CD4-positive, CD25-positive, alpha-beta regulatory T cell (primary cell): ENCODE results near the gene ZNF440. TPM values are rescaled to one million over a fixed set of nuclear protein-coding genes. Genes with fewer than 3 reads are reported as not detected.
"Not testable (repeated sequence)": the region's sequence is repeated elsewhere in the genome, so short reads cannot be mapped to it uniquely, and the experiment has no call there.

Experiments
- ATAC-seq, 2 donors: fragments of 150-1000 bp; cut with Tn5 transposase; one replicate each; pipeline ENCODE4 v1.10.0; 2021; ENCODE audit warnings: low read depth in 2 of 2, moderate number of reproducible peaks in 2 of 2, moderate library complexity in 1 of 2
- DNase-seq, 3 donors: peaks; one replicate each; pipeline versions ENCODE4 v3.0.0 to v3.0.0-alpha.2; 2012 to 2022; ENCODE audit warnings: mixed read lengths in 1 of 3
- H3K27ac ChIP-seq: one replicate; pipeline ENCODE4 v1.7.0; 2013; ENCODE audit warnings: mild to moderate bottlenecking, low read length; ENCODE audit not compliant: insufficient read depth, poor library complexity, severe bottlenecking
- H3K27me3 ChIP-seq: one replicate; pipeline ENCODE4 v1.7.0; 2013; ENCODE audit warnings: low read length; ENCODE audit not compliant: control insufficient read depth, insufficient read depth
- H3K36me3 ChIP-seq: one replicate; pipeline ENCODE4 v1.7.0; 2013; ENCODE audit warnings: mild to moderate bottlenecking, low read length, moderate library complexity; ENCODE audit not compliant: control insufficient read depth, insufficient read depth
- H3K4me1 ChIP-seq: 2 replicates; pipeline ENCODE4 v1.7.0; 2013; ENCODE audit warnings: mild to moderate bottlenecking, low read length; ENCODE audit not compliant: insufficient read depth, control insufficient read depth, poor library complexity, severe bottlenecking
- H3K4me3 ChIP-seq: one replicate; pipeline ENCODE4 v1.7.0; 2013; ENCODE audit warnings: low read depth, mild to moderate bottlenecking, low read length, moderate library complexity
- H3K9me3 ChIP-seq, 2 experiments: 1 replicate in 1 of 2; 2 replicates in 1 of 2; pipeline ENCODE4 v1.7.0; 2013; ENCODE audit warnings: low read length in 2 of 2, mild to moderate bottlenecking in 1 of 2, moderate library complexity in 1 of 2; ENCODE audit not compliant: control insufficient read depth in 2 of 2
- H3K27ac Mint-ChIP-seq, 3 donors: one replicate each; pipeline ENCODE4 v1.8.0; 2020 to 2022; ENCODE audit warnings: mild to moderate bottlenecking in 3 of 3, mixed read lengths in 3 of 3, moderate library complexity in 2 of 3
- H3K27me3 Mint-ChIP-seq: one replicate; pipeline ENCODE4 v1.8.0; 2022; ENCODE audit warnings: mild to moderate bottlenecking, mixed read lengths
- H3K36me3 Mint-ChIP-seq: one replicate; pipeline ENCODE4 v1.8.0; 2020; ENCODE audit warnings: mixed read lengths
- H3K4me1 Mint-ChIP-seq, 4 donors: one replicate each; pipeline ENCODE4 v1.8.0; 2020 to 2022; ENCODE audit warnings: mixed read lengths in 4 of 4, mild to moderate bottlenecking in 1 of 4
- H3K4me3 Mint-ChIP-seq, 4 donors: one replicate each; pipeline ENCODE4 v1.8.0; 2020 to 2022; ENCODE audit warnings: mild to moderate bottlenecking in 4 of 4, mixed read lengths in 4 of 4, moderate library complexity in 3 of 4
- H3K9me3 Mint-ChIP-seq, 7 donors: one replicate each; pipeline ENCODE4 v1.8.0; 2020 to 2022; ENCODE audit warnings: mixed read lengths in 7 of 7, mild to moderate bottlenecking in 3 of 7, moderate library complexity in 2 of 7
- polyA plus RNA-seq, 4 donors: library from polyadenylated mRNA; unstranded; fragments of 300-500 nt; fragmentation: Illumina TruSeq; gene quantifications; one replicate each; pipeline ENCODE4 v1.2.3, GENCODE V29; 2021
- total RNA-seq: library from RNA; stranded (reverse); gene quantifications from one replicate; pipeline ENCODE4 v1.2.3, GENCODE V29; 2022

Gene ZNF440
- total and polyA plus RNA-seq, 5 donors from 2014 or later = 0.68 to 13.1 (median 3.1) TPM

- H3K9me3 ChIP-seq = peaks cover 46 to 99% of the 10 kb centered on the region in 2 experiments
- H3K36me3 ChIP-seq = peaks cover 16% of the 10 kb centered on the region
- H3K27ac ChIP-seq = no peak overlapping the region
- H3K27ac Mint-ChIP-seq = no peak overlapping the region
- H3K27me3 Mint-ChIP-seq = no peaks in the 10 kb centered on the region
- no peaks in the 10 kb centered on the region for H3K27me3 ChIP-seq
- H3K4me1 ChIP-seq = no peaks in the 10 kb centered on the region
- H3K36me3 Mint-ChIP-seq = peaks cover 40% of the 10 kb centered on the region
- no peaks in the 10 kb centered on the region for H3K4me1 Mint-ChIP-seq
- H3K9me3 Mint-ChIP-seq = peaks cover 0 to 82% (median 25%) of the 10 kb centered on the region in 7 donors
- H3K4me3 Mint-ChIP-seq = no peak overlapping the region
- DNase-seq (no peak), ATAC-seq (no peak)
- no peak overlapping the region for H3K4me3 ChIP-seq
These were observed 54.1 kb downstream of the ZNF440 start for GRCh38 chr19:11868188-11868587.

DNA sequence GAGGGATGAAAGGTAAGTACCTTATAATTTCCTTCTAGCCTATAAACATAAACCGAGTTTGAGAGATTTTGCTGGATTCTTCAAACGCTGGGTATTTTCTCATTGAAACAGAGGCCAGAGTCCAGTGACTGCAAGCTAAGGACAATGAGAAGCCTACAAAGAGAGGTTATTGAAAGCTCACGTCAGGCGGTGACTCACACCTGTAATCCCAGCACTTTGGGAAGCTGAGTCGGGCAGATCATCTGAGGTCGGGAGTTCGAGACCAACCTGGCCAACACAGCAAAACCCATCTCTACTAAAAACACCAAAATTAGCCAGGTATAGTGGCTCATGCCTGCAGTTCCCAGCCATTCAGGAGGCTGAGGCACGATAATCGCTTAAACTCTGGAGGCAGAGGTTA lies 58.6 kb downstream of the ZNF440 start:
- Histone ChIP-seq H3K4me1 (no peaks in the 10 kb centered on the region), H3K27me3 (no peaks in the 10 kb centered on the region), H3K4me3 (no peak overlapping the region), H3K9me3 (peaks cover 17 to 57% of the 10 kb centered on the region in 2 experiments), H3K36me3 (peaks cover 2% of the 10 kb centered on the region), H3K27ac (no peak overlapping the region)
- H3K9me3 Mint-ChIP-seq = peaks cover 0 to 42% (median 15%) of the 10 kb centered on the region in 7 donors
- DNase-seq (no peak), ATAC-seq (no peak)
- no peak overlapping the region for H3K4me3 Mint-ChIP-seq
- no peak overlapping the region for H3K27ac Mint-ChIP-seq
- no peaks in the 10 kb centered on the region for H3K27me3 Mint-ChIP-seq
- no peaks in the 10 kb centered on the region for H3K4me1 Mint-ChIP-seq
- H3K36me3 Mint-ChIP-seq = peaks cover 12% of the 10 kb centered on the region

GRCh38 chr19:11873762-11874161 lies 59.7 kb downstream of the ZNF440 start:
- no peaks in the 10 kb centered on the region for H3K36me3 ChIP-seq
- H3K36me3 Mint-ChIP-seq = peaks cover 4% of the 10 kb centered on the region
- H3K27me3 Mint-ChIP-seq = no peaks in the 10 kb centered on the region
- H3K4me1 Mint-ChIP-seq = no peaks in the 10 kb centered on the region
- H3K9me3 Mint-ChIP-seq = peaks cover 0 to 31% (median 11%) of the 10 kb centered on the region in 7 donors
- ATAC-seq = no peak
- H3K4me3 ChIP-seq = no peak overlapping the region
- no peak for DNase-seq
- H3K4me3 Mint-ChIP-seq = no peak overlapping the region
- no peak overlapping the region for H3K27ac Mint-ChIP-seq
- no peak overlapping the region for H3K27ac ChIP-seq
- peaks cover 6 to 46% of the 10 kb centered on the region in 2 experiments for H3K9me3 ChIP-seq
- no peaks in the 10 kb centered on the region for H3K4me1 ChIP-seq
- H3K27me3 ChIP-seq = no peaks in the 10 kb centered on the region

DNA sequence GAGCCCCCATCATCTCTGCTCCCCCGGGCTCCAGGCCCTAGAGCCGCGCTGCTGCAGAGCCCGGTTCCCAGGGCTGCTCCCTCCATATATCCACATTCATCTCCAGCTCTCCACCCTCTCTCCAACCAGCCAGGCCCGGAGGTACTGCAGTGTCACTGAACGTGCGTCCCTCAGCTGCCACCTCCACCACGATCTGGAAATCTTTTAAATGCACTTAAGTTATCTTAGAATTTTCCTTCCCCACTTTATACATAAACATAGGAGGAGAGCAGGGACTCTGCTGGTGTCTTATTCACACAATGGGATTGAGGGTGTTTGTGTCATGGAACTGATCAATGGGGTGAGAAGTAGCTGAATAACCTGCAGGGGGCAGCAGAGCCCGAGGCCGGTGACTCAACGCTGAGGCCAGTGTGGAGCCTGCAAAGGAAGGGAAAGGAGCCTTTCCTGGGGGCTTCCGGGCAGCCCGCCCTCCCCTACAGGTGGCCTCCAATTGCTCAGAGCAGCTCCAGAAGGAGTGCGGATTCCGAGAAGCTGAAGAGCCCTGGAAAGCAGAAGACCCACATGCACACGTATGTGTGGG lies 65.7 kb downstream of the ZNF440 start:
- H3K27me3 Mint-ChIP-seq, H3K36me3 Mint-ChIP-seq, H3K9me3 ChIP-seq, H3K4me1 Mint-ChIP-seq, H3K4me1 ChIP-seq, H3K4me3 ChIP-seq, H3K9me3 Mint-ChIP-seq, H3K27ac ChIP-seq, ATAC-seq, H3K27me3 ChIP-seq, H3K27ac Mint-ChIP-seq, H3K36me3 ChIP-seq, H3K4me3 Mint-ChIP-seq: not testable (repeated sequence)
- DNase-seq = peak in 2 of 3 donors; percentile 13 to 18

DNA sequence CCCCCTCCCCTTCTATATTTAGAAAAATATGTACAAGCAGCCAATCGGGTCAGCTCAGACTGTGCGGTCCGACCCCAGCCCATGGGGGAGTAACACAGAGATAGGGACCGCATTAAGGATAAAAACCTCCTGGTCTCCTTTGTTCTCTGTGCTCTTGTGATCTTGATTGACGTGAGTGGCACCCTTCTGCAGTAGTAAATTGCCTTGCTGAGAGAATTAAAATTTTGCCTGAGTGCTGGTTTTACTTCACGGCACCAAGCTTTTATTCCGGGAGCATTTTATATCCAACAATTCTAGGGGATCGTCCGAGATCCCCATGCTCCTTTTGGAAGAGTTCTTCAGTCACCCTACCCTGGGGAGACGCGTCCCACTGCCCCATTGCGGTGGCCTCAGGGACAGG lies 66.5 kb downstream of the ZNF440 start:
- Mint-ChIP-seq H3K36me3 (no peaks in the 10 kb centered on the region), H3K9me3 (peaks cover 0 to 4% (median 0%) of the 10 kb centered on the region in 7 donors), H3K27me3 (peaks cover 4% of the 10 kb centered on the region), H3K4me1 (peaks cover 0 to 4% (median 2%) of the 10 kb centered on the region in 4 donors), H3K4me3 (no peak overlapping the region), H3K27ac (no peak overlapping the region)
- Histone ChIP-seq H3K4me1 (no peaks in the 10 kb centered on the region), H3K4me3 (no peak overlapping the region), H3K27ac (no peak overlapping the region), H3K36me3 (no peaks in the 10 kb centered on the region), H3K9me3 (no peaks in the 10 kb centered on the region), H3K27me3 (no peaks in the 10 kb centered on the region)
- DNase-seq (no peak), ATAC-seq (no peak)

GRCh38 chr19:11881151-11881800 lies 67.2 kb downstream of the ZNF440 start:
- ATAC-seq (peak; percentile 47 to 62), DNase-seq (peak; percentile 18 to 70 (median 55))
- peak overlapping the region in 1 of 3 donors; percentile 11 for H3K27ac Mint-ChIP-seq
- H3K27me3 ChIP-seq = no peaks in the 10 kb centered on the region
- H3K4me3 Mint-ChIP-seq = no peak overlapping the region
- no peaks in the 10 kb centered on the region for H3K4me1 ChIP-seq
- H3K9me3 ChIP-seq = no peaks in the 10 kb centered on the region
- H3K36me3 ChIP-seq = no peaks in the 10 kb centered on the region
- H3K4me1 Mint-ChIP-seq = peaks cover 0 to 4% (median 2%) of the 10 kb centered on the region in 4 donors
- H3K9me3 Mint-ChIP-seq = peaks cover 0 to 5% (median 0%) of the 10 kb centered on the region in 7 donors
- no peak overlapping the region for H3K27ac ChIP-seq
- H3K27me3 Mint-ChIP-seq = peaks cover 4% of the 10 kb centered on the region
- H3K36me3 Mint-ChIP-seq = no peaks in the 10 kb centered on the region
- no peak overlapping the region for H3K4me3 ChIP-seq

DNA sequence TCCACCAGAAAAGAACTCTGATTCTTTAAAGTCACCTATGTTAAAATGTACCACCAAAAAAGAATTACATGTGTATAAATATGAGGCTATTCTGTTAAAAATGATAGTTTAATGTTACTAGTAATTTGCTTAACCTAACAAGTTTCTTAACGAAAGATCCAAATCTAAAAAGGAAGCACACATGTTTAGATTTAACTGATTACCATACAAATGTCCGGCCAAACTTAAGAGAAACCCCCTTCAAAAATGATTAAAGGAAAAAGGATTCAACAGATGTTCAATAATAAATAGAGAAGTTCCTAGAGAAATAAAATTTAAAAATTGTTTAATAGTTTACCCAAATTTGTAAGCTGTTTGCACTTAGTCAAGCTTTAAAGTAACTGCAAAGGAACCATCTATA lies 68.5 kb downstream of the ZNF440 start:
- no peak for DNase-seq
- Mint-ChIP-seq H3K9me3 (peaks cover 0 to 7% (median 2%) of the 10 kb centered on the region in 7 donors), H3K4me1 (peaks cover 0 to 9% (median 2%) of the 10 kb centered on the region in 4 donors), H3K27ac (no peak overlapping the region), H3K27me3 (peaks cover 4% of the 10 kb centered on the region), H3K36me3 (no peaks in the 10 kb centered on the region), H3K4me3 (no peak overlapping the region)
- no peak overlapping the region for H3K27ac ChIP-seq
- no peak overlapping the region for H3K4me3 ChIP-seq
- no peaks in the 10 kb centered on the region for H3K27me3 ChIP-seq
- ATAC-seq = no peak
- H3K36me3 ChIP-seq = no peaks in the 10 kb centered on the region
- peaks cover 7% of the 10 kb centered on the region for H3K4me1 ChIP-seq
- H3K9me3 ChIP-seq = no peaks in the 10 kb centered on the region
